ENCODE results near the gene PTPRM. TPM values are rescaled to one million over a fixed set of nuclear protein-coding genes. Genes with fewer than 3 reads are reported as not detected.

The PTPRM gene
- polyA plus RNA-seq, 1 of the 3 experiments (the other 2 are of a cell fraction) = 16.0 TPM

GRCh38 chr18:7855671-7856070 is 288.6 kb downstream of the PTPRM start (continued):
- TF ChIP-seq MAX (IDR thresholded peaks at IDR 0.05; ENCODE audit: low read depth) (no peak), SIN3A (IDR thresholded peaks at IDR 0.05; ENCODE audit: borderline replicate concordance, low read depth, low read length) (no peak)

GRCh38 chr18:7856116-7856515 is 289.0 kb downstream of the PTPRM start:
- Histone ChIP-seq H3F3A (replicated peaks; ENCODE audit: insufficient read depth) (no peaks in the 10 kb centered on the region), H3K9me3 (no peaks in the 10 kb centered on the region), H3K4me2 (no peak overlapping the region), H2AFZ (ENCODE audit: low read depth) (no peak overlapping the region), H3K27me3 (ENCODE audit: insufficient read depth) (no peaks in the 10 kb centered on the region), H3K9me2 (no peaks in the 10 kb centered on the region), H3K27ac (ENCODE audit: low read depth in 2 of 2, low read length in 1 of 2) (no peak overlapping the region), H3K36me3 (replicated peaks in 1 of 2; ENCODE audit: control insufficient read depth in 1 of 2, insufficient read depth in 2 of 2, low read length in 1 of 2) (no peaks in the 10 kb centered on the region), H4K20me1 (ENCODE audit: insufficient read depth) (no peaks in the 10 kb centered on the region), H3K9ac (no peak overlapping the region), H3K79me2 (ENCODE audit: insufficient read depth) (no peaks in the 10 kb centered on the region), H3K4me1 (ENCODE audit: control insufficient read depth in 1 of 2, insufficient read depth in 2 of 2, low read depth in 1 of 2, low read length in 1 of 2) (peaks cover 0 to 9% of the 10 kb centered on the region in 2 experiments; a peak in 1 of 4 replicates), H3K4me3 (ENCODE audit: low read depth in 2 of 2, low read length in 1 of 2) (no peak overlapping the region)
- ChIA-PET CTCF (no interaction called here), POLR2A (no interaction called here)
- no peak for TF ChIP-seq RXRA (IDR thresholded peaks at IDR 0.05; ENCODE audit: borderline replicate concordance, low read depth)
- no peak for TF ChIP-seq POLR2AphosphoS5 (IDR thresholded peaks at IDR 0.05; ENCODE audit: low read depth, low read length)
- TF ChIP-seq USF2 (IDR thresholded peaks at IDR 0.05; ENCODE audit: borderline replicate concordance, low read depth, low read length) = no peak
- TF ChIP-seq ZBTB33 (IDR thresholded peaks at IDR 0.05; ENCODE audit: borderline replicate concordance, low read depth) = no peak
- no peak for TF ChIP-seq NRF1 (IDR thresholded peaks at IDR 0.05; ENCODE audit: low read depth, low read length)
- TF ChIP-seq IRF3 (IDR thresholded peaks at IDR 0.05; ENCODE audit: low read depth, low read length) = no peak
- TF ChIP-seq SMC3 (IDR thresholded peaks at IDR 0.05; ENCODE audit: low read depth, low read length) = no peak
- no peak for TF ChIP-seq GATA2 (CRISPR knock-in tag; IDR thresholded peaks at IDR 0.05)
- TF ChIP-seq USF1 (IDR thresholded peaks at IDR 0.05; ENCODE audit: borderline replicate concordance, low read depth) = no peak
- TF ChIP-seq TEAD4 (IDR thresholded peaks at IDR 0.05; ENCODE audit: borderline replicate concordance, insufficient read depth) = no peak
- no peak for TF ChIP-seq RFX5 (IDR thresholded peaks at IDR 0.05; ENCODE audit: low read length)
- TF ChIP-seq SIN3A (IDR thresholded peaks at IDR 0.05; ENCODE audit: borderline replicate concordance, low read depth, low read length) = no peak
- no peak for TF ChIP-seq FOXM1 (IDR thresholded peaks at IDR 0.05; ENCODE audit: low read depth)
- TF ChIP-seq MXI1 (IDR thresholded peaks at IDR 0.05; ENCODE audit: low read depth, low read length) = no peak
- TF ChIP-seq FOXJ3 (CRISPR knock-in tag; IDR thresholded peaks at IDR 0.05) = no peak
- no peak for TF ChIP-seq CTCF (IDR thresholded peaks at IDR 0.05)
- no peak for DNase-seq
- 49% methylated on average over 3 of the region's 3 CpGs for WGBS (ENCODE audit: low lambda C conversion rate)
